ENCODE results near the gene DQX1.
A peak's percentile ranks its signal among the peaks of the same experiment; 100 is the strongest.

Gene DQX1

GRCh38 chr2:74554820-74555531, 28.9 kb upstream of the DQX1 start:
- peak in 4 of 5 experiments; percentile 23 to 58 (median 33) for DNase-seq

GRCh38 chr2:74553892-74554819, 28.1 kb upstream of the DQX1 start, which contains the start of the genes DOK1 and LOXL3:
Gene DOK1 (plus strand): TSS chr2:74554720. CDS start chr2:74554755, 35 bp downstream.
Gene LOXL3 (minus strand): TSS chr2:74553942. CDS start chr2:74552634, 1,308 bp downstream.
- DNase-seq = peak; percentile 74 to 86 (median 76)

GRCh38 chr2:74552914-74553811, 27.1 kb upstream of the DQX1 start:
- DNase-seq = no peak

- no peak for DNase-seq
These were observed 26.2 kb upstream of the DQX1 start for GRCh38 chr2:74551942-74552913.

GRCh38 chr2:74551530-74551929, 25.5 kb upstream of the DQX1 start:
- DNase-seq = no peak

GRCh38 chr2:74550231-74550630, 24.2 kb upstream of the DQX1 start:
- no peak for DNase-seq

- no peak for DNase-seq
These were observed 23.1 kb upstream of the DQX1 start for GRCh38 chr2:74548900-74549826.

- DNase-seq = no peak
These were observed 22.4 kb upstream of the DQX1 start for GRCh38 chr2:74548285-74548899.

- no peak for DNase-seq
These were observed 20.0 kb upstream of the DQX1 start for GRCh38 chr2:74546004-74546403.

- no peak for DNase-seq
These were observed 18.6 kb upstream of the DQX1 start for GRCh38 chr2:74544634-74545033.

- no peak for DNase-seq
These were observed 16.9 kb upstream of the DQX1 start for GRCh38 chr2:74542978-74543377.

- no peak for DNase-seq
These were observed 14.3 kb upstream of the DQX1 start for GRCh38 chr2:74540291-74540690.

GRCh38 chr2:74538881-74539339, 12.9 kb upstream of the DQX1 start:
- DNase-seq = no peak

GRCh38 chr2:74537140-74537539, 11.1 kb upstream of the DQX1 start:
- DNase-seq = no peak

- no peak for DNase-seq
These were observed 10.3 kb upstream of the DQX1 start for GRCh38 chr2:74536166-74536950.

GRCh38 chr2:74535440-74535965, 9.5 kb upstream of the DQX1 start:
- no peak for DNase-seq

- no peak for DNase-seq
These were observed 8.4 kb upstream of the DQX1 start for GRCh38 chr2:74534411-74534810.

GRCh38 chr2:74533464-74533863, 7.4 kb upstream of the DQX1 start:
- no peak for DNase-seq
